Thymus (tissue), 11 donors: Measurements from ENCODE around the gene HOXA4. TPM values are rescaled to one million over a fixed set of nuclear protein-coding genes. Genes with fewer than 3 reads are reported as not detected.

Experiments
- DNase-seq, 9 donors: peaks; one replicate each; pipeline ENCODE4 v3.0.0-alpha.2; 2013; ENCODE audit warnings: low spot score in 9 of 9, low read depth in 6 of 9, missing footprints in 1 of 9
- H3K27ac ChIP-seq, 2 donors: one replicate each; pipeline ENCODE4 v1.5.1; 2013; ENCODE audit warnings: control low read depth in 1 of 2, low read depth in 1 of 2, low read length in 1 of 2, mild to moderate bottlenecking in 1 of 2, moderate library complexity in 1 of 2
- H3K27me3 ChIP-seq, 2 donors: one replicate each; pipeline ENCODE4 v1.5.1; 2013; ENCODE audit warnings: low read length in 1 of 2; ENCODE audit not compliant: control insufficient read depth in 2 of 2, insufficient read depth in 1 of 2
- H3K36me3 ChIP-seq, 2 donors: one replicate each; pipeline ENCODE4 v1.5.1; 2013; ENCODE audit warnings: low read length in 1 of 2, mild to moderate bottlenecking in 1 of 2, moderate library complexity in 1 of 2; ENCODE audit not compliant: control insufficient read depth in 2 of 2, insufficient read depth in 2 of 2
- H3K4me1 ChIP-seq, 2 donors: one replicate each; pipeline ENCODE4 v1.5.1; 2013; ENCODE audit warnings: low read length in 2 of 2; ENCODE audit not compliant: control insufficient read depth in 2 of 2, insufficient read depth in 2 of 2
- H3K4me3 ChIP-seq, 2 donors: one replicate each; pipeline ENCODE4 v1.5.1; 2013; ENCODE audit warnings: low read length in 2 of 2, control low read depth in 1 of 2, mild to moderate bottlenecking in 1 of 2
- H3K9me3 ChIP-seq, 2 donors: one replicate each; pipeline ENCODE4 v1.5.1; 2013; ENCODE audit warnings: low read length in 1 of 2, mild to moderate bottlenecking in 1 of 2; ENCODE audit not compliant: control insufficient read depth in 2 of 2, insufficient read depth in 1 of 2
- WGBS: extraction: QIAGEN DNeasy Blood & Tissue Kit; methylation state at CpG from one replicate; pipeline ENCODE4 v1.1.7; 2013; 5-methylcytosine and 5-hydroxymethylcytosine counted together
- polyA plus RNA-seq: library from polyadenylated mRNA; stranded (reverse); fragments of 200-250 nt; gene quantifications from one replicate; pipeline ENCODE4 v1.2.3, GENCODE V29; 2013
- total RNA-seq: library from RNA; stranded (reverse); fragments of 120-200 nt; gene quantifications from one replicate; pipeline ENCODE4 v1.2.4, GENCODE V29; 2013
- donor health status: healthy.

Gene HOXA4
- total and polyA plus RNA-seq, 2 donors = 0.42 to 3.0 TPM

- no peak within 1 kb of the TSS for H3K27ac ChIP-seq
- H3K4me3 ChIP-seq = peak within 1 kb of the TSS; percentile 14 to 36
- H3K27me3 ChIP-seq = peaks cover 61 to 100% of the 10 kb centered on the region in 2 donors
- H3K9me3 ChIP-seq = peaks cover 0 to 17% of the 10 kb centered on the region in 2 donors
- peaks cover 35 to 61% of the 10 kb centered on the region in 2 donors for H3K4me1 ChIP-seq
- DNase-seq = no peak
- 1% methylated on average over 82 of the region's 82 CpGs for WGBS
- peaks cover 0 to 3% of the 10 kb centered on the region in 2 donors for H3K36me3 ChIP-seq
Measured at GRCh38 chr7:27165089-27165995, 34.8 kb upstream of the HOXA4 start, which contains the start of gene HOXA9. HOXA9 (minus strand) TSS chr7:27165537; CDS start chr7:27165457, 80 bp downstream.

GRCh38 chr7:27164367-27165088 lies 34.0 kb upstream of the HOXA4 start:
- 4% methylated on average over 47 of the region's 47 CpGs for WGBS
- Histone ChIP-seq H3K36me3 (peaks cover 0 to 3% of the 10 kb centered on the region in 2 donors), H3K27ac (no peak overlapping the region), H3K4me1 (peaks cover 34 to 62% of the 10 kb centered on the region in 2 donors), H3K27me3 (peaks cover 68 to 100% of the 10 kb centered on the region in 2 donors), H3K4me3 (peak overlapping the region; percentile 14 to 36), H3K9me3 (peaks cover 0 to 22% of the 10 kb centered on the region in 2 donors)
- DNase-seq = no peak

- no peak for DNase-seq
- no peak overlapping the region for H3K4me3 ChIP-seq
- H3K27me3 ChIP-seq = peaks cover 73 to 100% of the 10 kb centered on the region in 2 donors
- WGBS = 18% methylated on average over 12 of the region's 12 CpGs
- no peak overlapping the region for H3K27ac ChIP-seq
- H3K9me3 ChIP-seq = peaks cover 0 to 22% of the 10 kb centered on the region in 2 donors
- peaks cover 0 to 3% of the 10 kb centered on the region in 2 donors for H3K36me3 ChIP-seq
- peaks cover 34 to 59% of the 10 kb centered on the region in 2 donors for H3K4me1 ChIP-seq
Measured at GRCh38 chr7:27164045-27164366, 33.4 kb upstream of the HOXA4 start.

- 26% methylated on average over 24 of the region's 24 CpGs for WGBS
- Histone ChIP-seq H3K36me3 (peaks cover 0 to 3% of the 10 kb centered on the region in 2 donors), H3K9me3 (peaks cover under 1 to 24% of the 10 kb centered on the region in 2 donors), H3K4me3 (no peak overlapping the region), H3K27me3 (peaks cover 79 to 100% of the 10 kb centered on the region in 2 donors), H3K27ac (no peak overlapping the region), H3K4me1 (peaks cover 34 to 59% of the 10 kb centered on the region in 2 donors)
- DNase-seq = no peak
Measured at GRCh38 chr7:27163288-27164044, 32.9 kb upstream of the HOXA4 start.

GRCh38 chr7:27162561-27163287 lies 32.2 kb upstream of the HOXA4 start:
- Histone ChIP-seq H3K4me3 (no peak overlapping the region), H3K36me3 (peaks cover 0 to 3% of the 10 kb centered on the region in 2 donors), H3K4me1 (peaks cover 39 to 57% of the 10 kb centered on the region in 2 donors), H3K27me3 (peaks cover 86 to 100% of the 10 kb centered on the region in 2 donors), H3K9me3 (peaks cover 3 to 26% of the 10 kb centered on the region in 2 donors), H3K27ac (no peak overlapping the region)
- WGBS = 61% methylated on average over 7 of the region's 7 CpGs
- no peak for DNase-seq

GRCh38 chr7:27161721-27162560 lies 31.4 kb upstream of the HOXA4 start:
- DNase-seq = no peak
- peaks cover 0 to 3% of the 10 kb centered on the region in 2 donors for H3K36me3 ChIP-seq
- peaks cover 35 to 60% of the 10 kb centered on the region in 2 donors for H3K4me1 ChIP-seq
- peaks cover 3 to 29% of the 10 kb centered on the region in 2 donors for H3K9me3 ChIP-seq
- no peak overlapping the region for H3K4me3 ChIP-seq
- peaks cover 88 to 100% of the 10 kb centered on the region in 2 donors for H3K27me3 ChIP-seq
- H3K27ac ChIP-seq = no peak overlapping the region
- WGBS = 46% methylated on average over 30 of the region's 30 CpGs

GRCh38 chr7:27161214-27161720 lies 30.7 kb upstream of the HOXA4 start:
- 2% methylated on average over 27 of the region's 27 CpGs for WGBS
- Histone ChIP-seq H3K27ac (no peak overlapping the region), H3K9me3 (peaks cover 3 to 24% of the 10 kb centered on the region in 2 donors), H3K36me3 (peaks cover 0 to 3% of the 10 kb centered on the region in 2 donors), H3K27me3 (peaks cover 88 to 100% of the 10 kb centered on the region in 2 donors), H3K4me3 (peak overlapping the region; percentile 56 to 73), H3K4me1 (peaks cover 31 to 59% of the 10 kb centered on the region in 2 donors)
- no peak for DNase-seq
